ENCODE results near the gene IPO9.
A peak's percentile ranks its signal among the peaks of the same experiment; 100 is the strongest.

- TF ChIP-seq CTCF (IDR thresholded peaks at IDR 0.05) (no peak), POLR2AphosphoS5 (IDR thresholded peaks at IDR 0.05) (peak; percentile 37 to 66 (median 53))
Observed at GRCh38 chr1:201917362-201918033, 88.5 kb downstream of the IPO9 start.
